ENCODE data around the gene LMBR1L. TPM values are rescaled to one million over a fixed set of nuclear protein-coding genes. Genes with fewer than 3 reads are reported as not detected.
A peak's percentile ranks its signal among the peaks of the same experiment; 100 is the strongest.

LMBR1L gene
- total RNA-seq, 1 donor from 2014 or later = 74.2 TPM

GRCh38 chr12:49133014-49133413 lies 22.4 kb upstream of the LMBR1L start:
- peaks cover 12 to 14% of the 10 kb centered on the region in 2 donors for H3K36me3 ChIP-seq
- intact Hi-C loops (cut with DNase I) = loop anchor here (5.0 kb wide), 1 partner anchor 609 kb away; the partner anchor contains the start of gene TMBIM6
- H3K4me3 ChIP-seq = peak overlapping the region; percentile 92
- peaks cover 14 to 23% of the 10 kb centered on the region in 2 donors for H3K4me1 ChIP-seq
- DNase-seq (ENCODE audit: low spot score in 2 of 2) = no peak
- H3K27me3 ChIP-seq = no peaks in the 10 kb centered on the region
- no peak for TF ChIP-seq CTCF (IDR thresholded peaks at IDR 0.05)
- peak overlapping the region; percentile 74 to 100 for H3K27ac ChIP-seq
- H3K9me3 ChIP-seq = no peaks in the 10 kb centered on the region

- Histone ChIP-seq H3K4me3 (peak overlapping the region; percentile 92), H3K9me3 (no peaks in the 10 kb centered on the region), H3K27ac (peak overlapping the region; percentile 74 to 100), H3K27me3 (no peaks in the 10 kb centered on the region), H3K4me1 (peaks cover 14 to 23% of the 10 kb centered on the region in 2 donors), H3K36me3 (peaks cover 21 to 24% of the 10 kb centered on the region in 2 donors)
- no peak for TF ChIP-seq CTCF (IDR thresholded peaks at IDR 0.05)
- no peak for DNase-seq (ENCODE audit: low spot score in 2 of 2)
- intact Hi-C loops (cut with DNase I) = loop anchor here (1.0 to 5.0 kb wide), 4 partner anchors 43 to 610 kb away; partner anchors contain the start of genes RHEBL1, TMBIM6 and TUBA1A
These were observed 21.3 kb upstream of the LMBR1L start for GRCh38 chr12:49131894-49132461.

- Histone ChIP-seq H3K27me3 (no peaks in the 10 kb centered on the region), H3K36me3 (peaks cover 22 to 28% of the 10 kb centered on the region in 2 donors), H3K4me1 (peaks cover 14 to 23% of the 10 kb centered on the region in 2 donors), H3K27ac (peak within 1 kb of the TSS; percentile 100), H3K9me3 (no peaks in the 10 kb centered on the region), H3K4me3 (peak within 1 kb of the TSS; percentile 92)
- no peak for TF ChIP-seq CTCF (IDR thresholded peaks at IDR 0.05)
- intact Hi-C loops (cut with DNase I) = loop anchor here (1.0 to 5.0 kb wide), 4 partner anchors 42 to 611 kb away; partner anchors contain the start of genes RHEBL1, TMBIM6 and TUBA1A
- peak; percentile 69 to 95 for DNase-seq (ENCODE audit: low spot score in 2 of 2)
These were observed 20.6 kb upstream of the LMBR1L start, which contains the start of gene TUBA1B for GRCh38 chr12:49131051-49131893. TSS of gene TUBA1B (minus strand) at chr12:49131395. CDS start at chr12:49131300, 95 bp downstream.

GRCh38 chr12:49130151-49131050 lies 19.8 kb upstream of the LMBR1L start:
- no peaks in the 10 kb centered on the region for H3K9me3 ChIP-seq
- peak overlapping the region; percentile 92 for H3K4me3 ChIP-seq
- peak overlapping the region; percentile 100 for H3K27ac ChIP-seq
- H3K36me3 ChIP-seq = peaks cover 22 to 28% of the 10 kb centered on the region in 2 donors
- peak; percentile 89 to 95 (median 93) for TF ChIP-seq CTCF (IDR thresholded peaks at IDR 0.05)
- peaks cover 14 to 23% of the 10 kb centered on the region in 2 donors for H3K4me1 ChIP-seq
- DNase-seq (ENCODE audit: low spot score in 2 of 2) = peak; percentile 83 to 97
- H3K27me3 ChIP-seq = no peaks in the 10 kb centered on the region
- intact Hi-C loops (cut with DNase I) = loop anchor here (1.0 to 5.0 kb wide), 6 partner anchors 20 to 612 kb away; partner anchors contain the start of genes LMBR1L, RHEBL1, TMBIM6 and TUBA1A

All from ascending aorta (tissue), 2 donors.